K562 (cell line): Measurements from ENCODE around the gene PELI2.

ENCODE experiments used
- E2F3 ChIP-seq: fragments of 250-450 bp; sonication (Bioruptor Pico); IDR thresholded peaks from 2 replicates; pipeline ENCODE4 v1.4.0; 2020; ENCODE audit warnings: mild to moderate bottlenecking
- HMG20B ChIP-seq: fragments of 250-450 bp; sonication (Bioruptor Pico); IDR thresholded peaks from 2 replicates; pipeline ENCODE4 v1.5.0; 2021; ENCODE audit warnings: mild to moderate bottlenecking
- PCBP1 ChIP-seq: fragments of 200-400 bp; formaldehyde crosslinking; IDR thresholded peaks from 2 replicates; pipeline ENCODE4 v1.6.1; 2018; ENCODE audit warnings: mild to moderate bottlenecking, low read depth, low read length; ENCODE audit not compliant: poor library complexity, severe bottlenecking
- RAD21 ChIP-seq, 2 experiments: fragments of 250-450 bp in 1 of 2; fragments of 450-650 bp in 1 of 2; sonication (Bioruptor Pico) in 1 of 2; formaldehyde crosslinking in 1 of 2; IDR thresholded peaks in 1 of 2; conservative IDR thresholded peaks in 1 of 2; 2 replicates each; pipeline versions ENCODE4 v1.4.0 to v1.8.0; 2020 to 2022; ENCODE audit warnings: mild to moderate bottlenecking in 2 of 2, moderate library complexity in 1 of 2
- ZNF24 ChIP-seq: fragments of 450-650 bp; IDR thresholded peaks from 2 replicates; pipeline ENCODE4 v1.6.1; 2016
- ZNF282 ChIP-seq: sonication (generic); formaldehyde crosslinking; IDR thresholded peaks from 2 replicates; pipeline ENCODE4 v1.8.1; 2023; ENCODE audit warnings: missing genetic modification reagents
- TF ChIP-seq, protein P1 (sequence below): sonication (generic); formaldehyde crosslinking; IDR thresholded peaks from 2 replicates; pipeline ENCODE4 v1.8.1; 2022; ENCODE audit warnings: missing genetic modification reagents

DNA sequence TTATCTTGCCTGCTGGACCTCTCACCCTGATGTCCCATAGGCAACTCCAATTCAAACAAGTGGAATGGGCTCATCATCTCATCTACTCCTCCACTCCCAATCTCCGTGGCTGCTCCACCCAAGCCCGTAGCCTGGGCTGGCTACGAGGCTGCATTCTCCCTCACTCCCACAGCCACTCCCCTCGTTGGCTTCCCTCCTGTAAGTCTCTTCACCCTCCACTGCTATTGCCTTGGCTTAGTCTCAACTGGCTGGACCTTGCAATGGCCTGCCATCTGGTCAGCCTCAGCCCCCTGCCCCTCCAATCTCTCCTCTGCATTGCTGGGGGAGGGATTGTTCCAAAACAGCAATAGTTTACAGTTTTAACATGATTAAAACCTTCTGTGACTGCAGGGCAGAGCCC lies 44.4 kb upstream of the PELI2 start:
- TF ChIP-seq ZNF282 (CRISPR knock-in tag) (no peak), RAD21 (CRISPR knock-in tag; conservative IDR thresholded peaks at IDR 0.05 in 1 of 2, IDR thresholded peaks at IDR 0.05 in 1 of 2) (no peak), HMG20B (CRISPR knock-in tag) (no peak), E2F3 (CRISPR knock-in tag) (no peak), PCBP1 (no peak), ZNF24 (no peak)
- TF ChIP-seq, protein P1, sequence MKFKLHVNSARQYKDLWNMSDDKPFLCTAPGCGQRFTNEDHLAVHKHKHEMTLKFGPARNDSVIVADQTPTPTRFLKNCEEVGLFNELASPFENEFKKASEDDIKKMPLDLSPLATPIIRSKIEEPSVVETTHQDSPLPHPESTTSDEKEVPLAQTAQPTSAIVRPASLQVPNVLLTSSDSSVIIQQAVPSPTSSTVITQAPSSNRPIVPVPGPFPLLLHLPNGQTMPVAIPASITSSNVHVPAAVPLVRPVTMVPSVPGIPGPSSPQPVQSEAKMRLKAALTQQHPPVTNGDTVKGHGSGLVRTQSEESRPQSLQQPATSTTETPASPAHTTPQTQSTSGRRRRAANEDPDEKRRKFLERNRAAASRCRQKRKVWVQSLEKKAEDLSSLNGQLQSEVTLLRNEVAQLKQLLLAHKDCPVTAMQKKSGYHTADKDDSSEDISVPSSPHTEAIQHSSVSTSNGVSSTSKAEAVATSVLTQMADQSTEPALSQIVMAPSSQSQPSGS (CRISPR knock-in tag): no peak
